Fibroblast of lung (primary cell): Measurements from ENCODE around the gene TANGO6. TPM values are rescaled to one million over a fixed set of nuclear protein-coding genes. Genes with fewer than 3 reads are reported as not detected.

Source experiments
- DNase-seq, 2 donors: peaks; one replicate each; pipeline versions ENCODE4 v3.0.0 to v3.0.0-alpha.2; 2010; ENCODE audit warnings: low read depth in 2 of 2
- H2AFZ ChIP-seq: 2 replicates; pipeline ENCODE4 v1.5.1; 2012; ENCODE audit warnings: low read length, control low read depth, inconsistent platforms
- H3K27ac ChIP-seq: 2 replicates; pipeline ENCODE4 v1.5.1; 2011; ENCODE audit warnings: low read length, control low read depth; ENCODE audit not compliant: insufficient read depth
- H3K27me3 ChIP-seq: 2 replicates; pipeline ENCODE4 v1.5.1; 2011; ENCODE audit warnings: mild to moderate bottlenecking, low read length; ENCODE audit not compliant: control insufficient read depth, insufficient read depth
- H3K36me3 ChIP-seq: 2 replicates; pipeline ENCODE4 v1.5.1; 2011; ENCODE audit warnings: low read length; ENCODE audit not compliant: control insufficient read depth, insufficient read depth
- H3K4me1 ChIP-seq: 2 replicates; pipeline ENCODE4 v1.5.1; 2011; ENCODE audit warnings: low read length; ENCODE audit not compliant: control insufficient read depth, insufficient read depth; ENCODE audit errors: extremely low read depth
- H3K4me2 ChIP-seq: 2 replicates; pipeline ENCODE4 v1.5.1; 2011; ENCODE audit warnings: low read length, control low read depth; ENCODE audit not compliant: insufficient read depth; ENCODE audit errors: extremely low read depth
- H3K4me3 ChIP-seq, 4 experiments: fragments of 200-600 bp in 1 of 4; sonication (generic) in 1 of 4; replicated peaks in 1 of 4; 2 replicates each; pipeline ENCODE4 v1.5.1; 2011 to 2016; ENCODE audit warnings: low read length in 4 of 4, low read depth in 3 of 4, mild to moderate bottlenecking in 3 of 4, control low read depth in 2 of 4, inconsistent platforms in 1 of 4, mixed read lengths in 1 of 4; ENCODE audit not compliant: insufficient read depth in 1 of 4; ENCODE audit errors: control extremely low read depth in 1 of 4
- H3K79me2 ChIP-seq: 2 replicates; pipeline ENCODE4 v1.5.1; 2012; ENCODE audit warnings: mild to moderate bottlenecking, low read length, inconsistent platforms; ENCODE audit not compliant: control insufficient read depth, insufficient read depth
- H3K9ac ChIP-seq: 2 replicates; pipeline ENCODE4 v1.5.1; 2011; ENCODE audit warnings: mild to moderate bottlenecking, low read length, control low read depth; ENCODE audit not compliant: insufficient read depth
- H3K9me3 ChIP-seq: 2 replicates; pipeline ENCODE4 v1.5.1; 2012; ENCODE audit warnings: low read depth, low read length; ENCODE audit not compliant: control insufficient read depth, insufficient read depth
- H4K20me1 ChIP-seq: 2 replicates; pipeline ENCODE4 v1.5.1; 2011; ENCODE audit warnings: low read length; ENCODE audit not compliant: control insufficient read depth, insufficient read depth; ENCODE audit errors: extremely low read depth
- CTCF ChIP-seq, 2 donors: IDR thresholded peaks in 1 of 2; conservative IDR thresholded peaks in 1 of 2; 1 replicate in 1 of 2; 2 replicates in 1 of 2; pipeline ENCODE4 v1.5.1; 2011 to 2012; ENCODE audit warnings: low read length in 2 of 2, control low read depth in 1 of 2, inconsistent platforms in 1 of 2, low read depth in 1 of 2, mild to moderate bottlenecking in 1 of 2
- EZH2 ChIP-seq: IDR thresholded peaks from 2 replicates; pipeline ENCODE4 v1.5.1; 2012; ENCODE audit warnings: low read length, control low read depth, mild to moderate bottlenecking; ENCODE audit errors: missing control alignments
- polyA plus RNA-seq, 2 donors: library from polyadenylated mRNA; depleted of rRNA in 1 of 2; stranded (reverse) in 1 of 2; unstranded in 1 of 2; fragments of >200 nt; gene quantifications; 2 replicates each; pipeline ENCODE4 v1.2.1, GENCODE V29; 2011 to 2012; ENCODE audit warnings: missing spikeins in 1 of 2
- total RNA-seq: library from RNA; depleted of rRNA; stranded (reverse); fragments of >200 nt; gene quantifications from 2 replicates; pipeline ENCODE4 v1.2.1, GENCODE V29; 2014

Gene TANGO6
- total and polyA plus RNA-seq, 2 donors (not counting 1 experiment from before 2014, with no cell fraction given), result 6.5 to 29.9 TPM

GRCh38 chr16:68851601-68852000, 8.3 kb downstream of the TANGO6 start:
- Histone ChIP-seq H3K4me1 (no peaks in the 10 kb centered on the region), H3K9me3 (no peaks in the 10 kb centered on the region), H3K27me3 (no peaks in the 10 kb centered on the region), H3K27ac (no peak overlapping the region), H3K4me3 (no peak overlapping the region), H2AFZ (no peak overlapping the region), H3K4me2 (no peak overlapping the region), H3K36me3 (no peaks in the 10 kb centered on the region), H3K9ac (no peak overlapping the region), H4K20me1 (no peaks in the 10 kb centered on the region), H3K79me2 (no peaks in the 10 kb centered on the region)
- TF ChIP-seq EZH2 (no peak), CTCF (conservative IDR thresholded peaks at IDR 0.05 in 1 of 2, IDR thresholded peaks at IDR 0.05 in 1 of 2; ENCODE audit: low read depth in 1 of 2, low read length in 2 of 2) (no peak)
- DNase-seq, result no peak

- no peaks in the 10 kb centered on the region for H3K36me3 ChIP-seq
- no peak overlapping the region for H3K27ac ChIP-seq
- H3K9me3 ChIP-seq, result no peaks in the 10 kb centered on the region
- no peaks in the 10 kb centered on the region for H4K20me1 ChIP-seq
- no peak overlapping the region for H3K4me3 ChIP-seq
- no peak for TF ChIP-seq CTCF (conservative IDR thresholded peaks at IDR 0.05 in 1 of 2, IDR thresholded peaks at IDR 0.05 in 1 of 2; ENCODE audit: low read depth in 1 of 2, low read length in 2 of 2)
- no peak for TF ChIP-seq EZH2
- H3K9ac ChIP-seq, result no peak overlapping the region
- DNase-seq, result no peak
- H3K79me2 ChIP-seq, result no peaks in the 10 kb centered on the region
- H3K27me3 ChIP-seq, result no peaks in the 10 kb centered on the region
- H3K4me1 ChIP-seq, result no peaks in the 10 kb centered on the region
- H2AFZ ChIP-seq, result no peak overlapping the region
- no peak overlapping the region for H3K4me2 ChIP-seq
Observed at GRCh38 chr16:68857479-68857878, 14.1 kb downstream of the TANGO6 start.

- Histone ChIP-seq H3K9me3 (no peaks in the 10 kb centered on the region), H2AFZ (no peak overlapping the region), H3K4me1 (no peaks in the 10 kb centered on the region), H3K9ac (no peak overlapping the region), H4K20me1 (no peaks in the 10 kb centered on the region), H3K4me3 (no peak overlapping the region), H3K4me2 (no peak overlapping the region), H3K36me3 (no peaks in the 10 kb centered on the region), H3K27me3 (no peaks in the 10 kb centered on the region), H3K27ac (no peak overlapping the region), H3K79me2 (no peaks in the 10 kb centered on the region)
- no peak for TF ChIP-seq EZH2
- TF ChIP-seq CTCF (conservative IDR thresholded peaks at IDR 0.05 in 1 of 2, IDR thresholded peaks at IDR 0.05 in 1 of 2; ENCODE audit: low read depth in 1 of 2, low read length in 2 of 2), result no peak
- DNase-seq, result no peak
Observed at GRCh38 chr16:68859828-68860227, 16.5 kb downstream of the TANGO6 start.
